Activated CD4-positive, CD25-positive, alpha-beta regulatory T cell treated with anti-CD3 and anti-CD28 coated beads, Interleukin-2, amount 50 U/mL, for 72 hours (primary cell): ENCODE data around the gene NDEL1.

Experiments used
- DNase-seq: peaks from one replicate; pipeline ENCODE4 v3.0.0; 2021

The NDEL1 gene

GRCh38 chr17:8417806-8418205, 17.9 kb upstream of the NDEL1 start:
- DNase-seq: no peak

GRCh38 chr17:8418471-8418870, 17.2 kb upstream of the NDEL1 start:
- DNase-seq: no peak

GRCh38 chr17:8419305-8419704, 16.4 kb upstream of the NDEL1 start:
- no peak for DNase-seq

- no peak for DNase-seq
Observed at GRCh38 chr17:8420041-8420934, 15.4 kb upstream of the NDEL1 start.

- no peak for DNase-seq
Observed at GRCh38 chr17:8421571-8421970, 14.1 kb upstream of the NDEL1 start.

- DNase-seq: no peak
Observed at GRCh38 chr17:8426094-8426720, 9.5 kb upstream of the NDEL1 start.

GRCh38 chr17:8426802-8427201, 8.9 kb upstream of the NDEL1 start:
- DNase-seq: no peak

- DNase-seq: no peak
Observed at GRCh38 chr17:8430966-8431365, 4.7 kb upstream of the NDEL1 start.

GRCh38 chr17:8436169-8436843, 622 bp downstream of the NDEL1 start:
- peak; percentile 75 for DNase-seq

- DNase-seq: no peak
Observed at GRCh38 chr17:8436844-8437171, 1.1 kb downstream of the NDEL1 start.

- no peak for DNase-seq
Observed at GRCh38 chr17:8438441-8438840, 2.8 kb downstream of the NDEL1 start.

GRCh38 chr17:8439681-8440080, 4.0 kb downstream of the NDEL1 start:
- DNase-seq: no peak

- no peak for DNase-seq
Observed at GRCh38 chr17:8441690-8442089, 6.0 kb downstream of the NDEL1 start.

- no peak for DNase-seq
Observed at GRCh38 chr17:8442310-8442709, 6.6 kb downstream of the NDEL1 start.

- DNase-seq: no peak
Observed at GRCh38 chr17:8443756-8444155, 8.1 kb downstream of the NDEL1 start.

GRCh38 chr17:8444494-8444893, 8.8 kb downstream of the NDEL1 start:
- DNase-seq: no peak

- no peak for DNase-seq
Observed at GRCh38 chr17:8445536-8445935, 9.9 kb downstream of the NDEL1 start.

GRCh38 chr17:8447799-8448198, 12.1 kb downstream of the NDEL1 start:
- DNase-seq: no peak

- DNase-seq: no peak
Observed at GRCh38 chr17:8448310-8448709, 12.6 kb downstream of the NDEL1 start.

GRCh38 chr17:8451933-8452614, 16.4 kb downstream of the NDEL1 start:
- DNase-seq: no peak

GRCh38 chr17:8453326-8453725, 17.6 kb downstream of the NDEL1 start:
- DNase-seq: no peak

- no peak for DNase-seq
Observed at GRCh38 chr17:8455665-8456209, 20.1 kb downstream of the NDEL1 start.

GRCh38 chr17:8458128-8458527, 22.4 kb downstream of the NDEL1 start:
- DNase-seq: no peak
